Testis (tissue), 3 donors: ENCODE data around the gene ATRN. TPM values are rescaled to one million over a fixed set of nuclear protein-coding genes. Genes with fewer than 3 reads are reported as not detected.
A peak's percentile ranks its signal among the peaks of the same experiment; 100 is the strongest.

Experiments used
- DNase-seq: peaks from one replicate; pipeline ENCODE4 v3.0.0-alpha.2; 2019
- H3K27ac ChIP-seq, 2 donors: fragments of 200-600 bp; sonication (generic); one replicate each; pipeline ENCODE4 v1.5.1; 2019
- H3K27me3 ChIP-seq: fragments of 200-600 bp; sonication (generic); one replicate; pipeline ENCODE4 v1.5.1; 2019
- H3K36me3 ChIP-seq: fragments of 200-600 bp; sonication (generic); one replicate; pipeline ENCODE4 v1.5.1; 2017; ENCODE audit warnings: low read depth; ENCODE audit errors: missing control alignments
- H3K4me1 ChIP-seq: fragments of 200-600 bp; sonication (generic); one replicate; pipeline ENCODE4 v1.5.1; 2019
- H3K4me3 ChIP-seq, 2 donors: fragments of 200-600 bp; sonication (generic); one replicate each; pipeline ENCODE4 v1.5.1; 2017 to 2019
- H3K9me3 ChIP-seq: fragments of 200-600 bp; sonication (generic); one replicate; pipeline ENCODE4 v1.5.1; 2017
- CTCF ChIP-seq, 3 experiments: fragments of 450-650 bp in 2 of 3; fragments of 200-600 bp in 1 of 3; sonication (generic) in 1 of 3; IDR thresholded peaks; one replicate each; pipeline ENCODE4 v1.5.1; 2016 to 2019; ENCODE audit warnings: antibody characterized with exemption in 3 of 3, mild to moderate bottlenecking in 2 of 3, moderate library complexity in 1 of 3
- POLR2A ChIP-seq: fragments of 450-650 bp; IDR thresholded peaks from one replicate; pipeline ENCODE4 v1.6.1; 2017; ENCODE audit warnings: antibody characterized with exemption, mild to moderate bottlenecking, moderate library complexity
- WGBS, 2 donors: methylation state at CpG; one replicate each; pipeline ENCODE4 v1.1.5; 2018; 5-methylcytosine and 5-hydroxymethylcytosine counted together
- intact Hi-C: fragments of 100-400 bp; cut with DNase I; formaldehyde crosslinking; loops from one replicate; pipeline ENCODE4 v1.15.1; 2023; ENCODE audit warnings: low total_unique reads
- polyA plus RNA-seq: library from polyadenylated mRNA; stranded (reverse); fragments of 350-450 nt; fragmentation: Illumina TruSeq; extraction: RNeasy Lipid Tissue Mini Kit (QIAGEN cat#74804); gene quantifications from one replicate; pipeline ENCODE4 v1.2.3, GENCODE V29; 2014; ENCODE audit warnings: low read depth, low replicate concordance; ENCODE audit not compliant: insufficient read depth
- total RNA-seq, 2 donors: library from RNA; depleted of rRNA; stranded (reverse); fragments of >200 nt; gene quantifications; one replicate each; pipeline ENCODE4 v1.2.3, GENCODE V29; 2016

Gene ATRN
- total and polyA plus RNA-seq, 3 donors from 2014 or later, result 39.4 to 43.8 (median 42.7) TPM

DNA sequence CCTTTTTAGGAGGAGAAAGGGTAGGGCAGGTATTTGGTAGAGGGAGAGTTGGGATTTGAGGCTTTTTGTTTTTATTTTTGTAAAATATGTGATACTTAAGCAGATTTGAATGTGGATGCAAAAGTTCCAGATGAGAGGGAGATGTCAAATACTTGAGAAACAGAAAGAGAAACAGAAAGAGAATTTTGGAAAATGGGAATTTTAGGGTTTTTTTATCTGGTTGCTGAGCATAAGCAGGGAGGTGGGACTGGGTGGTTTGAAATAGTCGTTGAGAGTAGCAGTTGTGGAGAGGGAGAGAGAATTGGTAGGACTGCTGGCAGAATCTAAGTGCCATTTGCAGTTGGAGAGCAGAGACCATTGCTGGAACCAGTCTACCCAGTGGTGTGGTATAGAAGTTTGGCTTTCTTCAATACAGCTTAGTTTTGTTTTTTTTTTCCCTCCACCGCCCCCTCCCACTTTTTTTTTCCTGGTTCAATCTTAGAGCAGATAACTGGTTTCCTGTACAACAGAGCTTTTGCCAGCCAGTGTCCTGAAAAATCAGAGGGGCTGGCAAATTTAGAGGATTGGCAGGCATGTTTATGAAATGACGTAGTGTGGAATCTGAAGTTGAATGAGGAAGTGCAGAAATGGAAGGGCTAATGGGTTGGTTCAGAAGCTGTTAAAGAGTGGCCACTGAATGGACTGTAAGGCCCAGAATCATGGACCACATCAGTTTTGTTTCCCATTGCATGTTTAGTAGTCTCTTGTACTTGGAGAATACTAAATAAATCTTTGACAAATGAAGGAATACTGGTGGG, 68.7 kb downstream of the ATRN start:
- peaks cover 4% of the 10 kb centered on the region for H3K4me1 ChIP-seq
- H3K27me3 ChIP-seq, result no peaks in the 10 kb centered on the region
- TF ChIP-seq CTCF (IDR thresholded peaks at IDR 0.05), result no peak
- no peak for TF ChIP-seq POLR2A
- no peaks in the 10 kb centered on the region for H3K36me3 ChIP-seq
- 59 to 60% methylated on average over 3 of the region's 3 CpGs for WGBS, 2 donors
- intact Hi-C loops, result no loop called here
- H3K4me3 ChIP-seq, result no peak overlapping the region
- no peak for DNase-seq
- H3K27ac ChIP-seq, result no peak overlapping the region
- no peaks in the 10 kb centered on the region for H3K9me3 ChIP-seq

DNA sequence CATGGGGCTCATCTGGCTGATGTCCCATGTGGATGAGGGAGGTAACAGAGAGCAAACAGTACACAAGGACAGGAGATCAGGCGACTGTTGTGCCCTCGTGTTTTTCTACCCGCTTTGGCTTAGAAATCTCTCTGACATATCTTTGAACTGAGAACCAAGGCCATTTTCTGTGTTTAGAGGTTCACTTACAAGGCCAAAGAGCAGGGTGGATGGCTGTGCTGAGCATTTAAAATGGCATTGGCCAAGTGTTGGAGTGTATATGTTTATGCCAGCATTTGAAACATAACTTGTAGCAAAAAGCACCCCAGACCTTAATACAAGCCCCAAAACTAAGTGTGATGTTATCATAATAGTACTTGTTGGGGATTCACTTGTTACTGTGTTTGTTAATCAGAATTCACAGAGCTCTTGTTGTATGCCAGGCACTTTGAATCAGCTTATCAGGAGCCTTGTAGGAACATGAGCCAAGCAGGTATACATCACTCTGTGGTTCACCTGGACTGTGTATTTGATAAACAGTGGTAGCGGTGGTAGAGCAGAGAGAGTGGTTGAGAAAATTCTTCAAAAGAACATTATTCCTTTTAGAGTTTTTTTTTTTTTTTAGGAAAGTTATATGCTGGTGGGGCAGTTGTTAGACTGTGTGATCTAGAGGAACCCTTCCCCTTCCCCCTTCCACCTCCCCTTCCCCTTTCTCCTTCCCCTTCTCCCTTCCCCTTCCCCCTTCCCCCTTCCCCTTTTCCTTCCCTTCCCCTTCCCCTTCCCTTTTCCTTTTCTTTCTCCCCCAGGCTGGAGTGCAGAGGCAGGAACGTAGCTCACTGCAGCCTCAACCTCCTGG, 71.3 kb downstream of the ATRN start:
- DNase-seq, result peak; percentile 23
- intact Hi-C loops, result no loop called here
- WGBS, 2 donors, result 66 to 77% methylated on average over 5 of the region's 5 CpGs
- Histone ChIP-seq H3K36me3 (no peaks in the 10 kb centered on the region), H3K4me3 (no peak overlapping the region), H3K9me3 (no peaks in the 10 kb centered on the region), H3K4me1 (peaks cover 4% of the 10 kb centered on the region), H3K27me3 (no peaks in the 10 kb centered on the region), H3K27ac (no peak overlapping the region)
- TF ChIP-seq POLR2A, result no peak
- no peak for TF ChIP-seq CTCF (IDR thresholded peaks at IDR 0.05)

DNA sequence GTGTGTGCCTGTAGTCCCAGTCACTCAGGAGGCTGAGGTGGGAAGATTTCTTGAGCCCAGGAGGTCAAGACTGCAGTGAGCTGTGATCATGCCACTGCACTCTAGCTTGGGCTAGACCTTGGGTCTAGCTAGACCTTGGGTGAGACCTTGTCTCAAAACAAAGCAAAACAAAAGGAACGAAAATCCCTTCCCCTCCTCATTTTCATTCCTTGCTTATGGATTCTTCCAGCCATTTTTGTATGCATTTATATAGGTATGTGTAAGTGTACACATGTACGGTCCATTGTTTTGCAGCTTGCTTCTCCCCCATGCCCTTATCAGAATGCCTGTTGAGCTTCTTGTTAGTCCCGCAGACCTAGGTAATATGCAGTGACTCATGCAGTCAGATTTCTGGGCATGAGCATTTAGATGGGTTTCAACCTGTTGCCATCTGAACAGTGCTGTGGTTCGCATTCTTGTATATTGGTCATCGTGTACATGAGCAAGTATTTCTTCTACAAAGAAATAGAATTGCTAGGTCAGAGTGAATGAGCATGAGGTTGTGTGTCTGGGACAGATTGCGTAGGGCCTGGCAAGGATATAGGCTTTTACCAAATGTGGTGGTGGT, 73.2 kb downstream of the ATRN start:
- no peak for DNase-seq
- H3K4me3 ChIP-seq, result no peak overlapping the region
- 90% methylated on average over 6 of the region's 6 CpGs for WGBS, 2 donors
- peaks cover 4% of the 10 kb centered on the region for H3K4me1 ChIP-seq
- intact Hi-C loops, result no loop called here
- H3K9me3 ChIP-seq, result no peaks in the 10 kb centered on the region
- TF ChIP-seq POLR2A (no peak), CTCF (IDR thresholded peaks at IDR 0.05) (no peak)
- H3K27me3 ChIP-seq, result no peaks in the 10 kb centered on the region
- no peak overlapping the region for H3K27ac ChIP-seq
- H3K36me3 ChIP-seq, result no peaks in the 10 kb centered on the region

GRCh38 chr20:3545401-3545925, 74.6 kb downstream of the ATRN start:
- Histone ChIP-seq H3K4me3 (no peak overlapping the region), H3K36me3 (no peaks in the 10 kb centered on the region), H3K27me3 (no peaks in the 10 kb centered on the region), H3K9me3 (no peaks in the 10 kb centered on the region), H3K4me1 (peaks cover 4% of the 10 kb centered on the region), H3K27ac (no peak overlapping the region)
- intact Hi-C loops, result no loop called here
- WGBS, 2 donors, result 61 to 70% methylated on average over 1 of the region's 1 CpG
- no peak for DNase-seq
- TF ChIP-seq CTCF (IDR thresholded peaks at IDR 0.05), result no peak
- no peak for TF ChIP-seq POLR2A
